T-helper 2 cell treated with Interferon-gamma antibody and Interleukin-4, amounts not matched to agents 100 ng/mL and 5 ng/mL, for 36 hours (primary cell): Measurements from ENCODE around the gene DNAH14. TPM values are rescaled to one million over a fixed set of nuclear protein-coding genes. Genes with fewer than 3 reads are reported as not detected.

Experiments
- intact Hi-C: fragments of 100-400 bp; cut with micrococcal nuclease; formaldehyde crosslinking; loops from one replicate; pipeline ENCODE4 v1.15.1; 2023
- total RNA-seq: library from RNA; stranded (reverse); gene quantifications from 2 replicates; pipeline ENCODE4 v1.2.3, GENCODE V29; 2022

The DNAH14 gene
- total RNA-seq, 1 donor from 2014 or later, result 1.6 TPM

DNA sequence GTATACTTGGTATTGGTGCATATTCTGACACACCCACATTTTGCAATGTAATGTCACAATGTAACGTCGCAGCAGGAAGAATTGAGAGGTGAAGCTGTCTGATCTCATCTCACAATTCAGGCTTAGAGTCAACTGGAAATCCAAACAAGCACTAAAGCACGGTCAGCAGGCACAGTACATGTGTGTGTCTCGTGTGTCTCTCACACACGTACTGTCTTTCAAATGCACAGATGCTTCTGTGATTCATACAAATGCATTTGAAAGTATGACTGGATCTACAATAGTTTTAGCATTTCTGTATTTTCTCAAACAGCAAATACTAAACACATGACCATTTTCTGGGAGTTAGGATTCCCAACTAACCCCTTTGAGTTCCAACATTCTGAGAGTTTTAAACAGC is 471.5 kb downstream of the DNAH14 start:
- intact Hi-C loops, result no loop called here

DNA sequence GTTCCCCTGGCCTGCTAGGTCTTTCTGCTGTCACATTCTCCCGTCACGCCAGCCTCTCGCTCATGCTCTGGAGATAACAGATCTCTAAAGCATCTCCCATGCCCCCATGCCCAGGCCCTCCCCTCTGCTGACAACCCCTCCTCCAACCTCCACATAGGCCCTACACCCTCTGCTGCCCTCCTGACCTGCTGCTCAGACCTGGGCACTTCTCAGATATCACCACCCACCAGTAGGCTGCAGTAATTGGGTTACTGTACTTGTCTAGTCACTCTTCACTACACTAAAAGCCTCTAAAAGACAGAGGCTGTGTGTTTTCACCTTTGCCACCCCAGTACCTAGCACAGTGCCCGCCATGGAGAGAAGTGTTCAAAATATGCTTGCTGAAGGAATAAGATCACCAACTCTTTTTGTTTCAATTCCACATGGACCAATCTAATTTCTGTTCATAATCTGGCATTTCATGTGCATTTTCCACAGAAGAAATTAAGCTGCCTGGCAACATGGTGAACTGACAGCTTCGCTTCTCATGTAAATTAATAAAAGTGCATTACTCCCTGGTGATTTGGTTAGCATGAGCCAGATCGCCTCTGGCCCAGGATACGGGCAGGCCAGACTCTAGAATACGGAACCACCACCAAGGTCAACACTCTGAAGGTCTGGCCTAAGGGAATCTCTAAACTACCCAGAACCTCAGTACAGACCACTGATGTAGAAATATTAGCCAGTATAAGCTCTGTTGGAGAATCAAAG is 477.7 kb downstream of the DNAH14 start:
- intact Hi-C loops, result no loop called here

DNA sequence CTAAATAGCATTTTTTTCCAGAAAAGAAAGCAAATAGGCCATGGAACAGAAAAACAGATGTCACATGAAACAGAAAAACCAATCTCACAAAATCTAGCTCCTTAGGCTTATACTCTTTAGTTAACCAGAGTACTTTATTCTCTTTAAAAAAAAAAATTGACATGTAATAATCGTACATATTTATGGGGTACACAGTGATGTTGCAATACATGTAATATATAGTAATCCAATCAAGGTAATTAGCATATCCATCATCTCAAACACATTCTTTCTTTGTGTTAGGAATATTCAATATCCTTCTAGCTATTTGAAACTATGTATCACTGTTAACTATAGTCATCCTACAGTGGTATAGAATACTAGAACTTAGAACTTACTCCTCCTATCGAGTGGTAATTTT is 478.3 kb downstream of the DNAH14 start:
- intact Hi-C loops, result no loop called here

DNA sequence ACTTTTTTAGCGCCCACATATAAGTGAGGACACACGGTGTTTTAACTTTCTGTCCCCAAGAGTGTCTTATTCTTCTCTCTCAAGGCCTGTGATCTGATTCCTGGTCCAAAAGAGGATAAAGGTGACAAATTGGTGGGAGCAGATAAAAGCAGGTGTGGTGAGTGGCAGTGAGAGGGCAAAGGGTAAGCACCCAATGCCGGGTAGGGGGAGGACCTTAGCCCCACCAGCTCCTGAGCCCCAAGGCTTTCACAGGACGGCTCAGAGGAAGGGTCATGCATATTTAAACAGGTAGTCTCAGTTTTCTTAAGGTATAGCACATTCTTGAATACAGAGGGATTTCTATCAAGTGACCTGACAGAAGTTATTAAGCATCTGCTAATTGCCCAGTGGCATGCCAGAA is 478.8 kb downstream of the DNAH14 start:
- intact Hi-C loops, result no loop called here

DNA sequence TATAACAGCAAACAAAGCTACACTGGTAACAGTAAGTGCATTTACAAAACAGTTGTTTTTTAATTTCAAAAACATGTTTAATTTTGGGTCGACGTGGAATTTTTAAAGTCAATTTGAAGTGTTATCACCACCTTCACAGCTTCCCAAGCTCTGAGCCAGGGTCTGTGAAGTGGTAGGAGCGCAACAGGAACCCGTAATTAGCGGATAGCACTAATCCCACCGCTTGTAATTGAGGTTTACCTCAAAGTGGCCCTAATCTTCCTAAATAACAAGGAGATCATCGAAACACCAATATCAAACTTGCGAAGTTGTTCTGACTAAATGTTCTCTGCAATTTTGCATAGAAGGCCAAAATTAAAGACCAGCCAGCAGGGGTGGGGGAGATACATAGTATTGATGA is 479.6 kb downstream of the DNAH14 start:
- intact Hi-C loops, result no loop called here

DNA sequence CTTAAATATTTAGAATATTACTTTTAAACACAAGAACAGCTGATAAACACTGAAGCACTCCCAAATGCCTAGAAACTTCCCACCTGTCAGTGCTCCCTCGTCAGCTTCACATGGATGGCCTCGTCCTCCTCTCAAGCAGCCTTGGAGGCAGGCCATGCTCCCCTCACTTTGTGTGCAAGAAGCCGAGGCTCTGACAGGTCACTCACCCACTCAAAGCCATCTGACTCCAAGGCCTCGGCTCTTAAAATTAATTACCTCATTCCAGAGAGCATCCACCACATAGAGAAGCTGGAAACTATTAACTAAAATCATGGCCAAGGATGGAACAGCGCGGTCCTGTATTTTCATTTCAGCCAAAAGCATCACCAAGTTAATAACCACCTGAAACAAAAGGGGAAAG is 480.6 kb downstream of the DNAH14 start:
- intact Hi-C loops, result no loop called here

DNA sequence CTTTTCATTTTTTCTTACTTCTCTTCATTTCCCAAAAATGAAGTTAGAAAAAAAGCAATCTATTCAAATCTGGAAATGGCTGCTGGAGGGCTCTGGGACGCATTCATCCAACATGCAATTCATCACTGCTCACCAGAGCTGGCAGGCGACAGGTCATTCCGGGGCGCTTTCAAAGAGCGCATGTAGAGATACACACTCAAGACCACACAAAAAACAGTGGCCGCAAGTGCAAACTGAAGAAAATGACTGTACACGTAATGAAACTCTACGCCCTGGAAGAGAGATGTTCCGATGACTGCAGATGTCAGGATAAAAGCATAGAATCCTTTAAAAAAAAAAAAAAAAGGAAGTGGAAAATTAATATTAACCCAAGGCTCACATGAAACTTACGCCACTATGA is 482.8 kb downstream of the DNAH14 start:
- intact Hi-C loops, result no loop called here

DNA sequence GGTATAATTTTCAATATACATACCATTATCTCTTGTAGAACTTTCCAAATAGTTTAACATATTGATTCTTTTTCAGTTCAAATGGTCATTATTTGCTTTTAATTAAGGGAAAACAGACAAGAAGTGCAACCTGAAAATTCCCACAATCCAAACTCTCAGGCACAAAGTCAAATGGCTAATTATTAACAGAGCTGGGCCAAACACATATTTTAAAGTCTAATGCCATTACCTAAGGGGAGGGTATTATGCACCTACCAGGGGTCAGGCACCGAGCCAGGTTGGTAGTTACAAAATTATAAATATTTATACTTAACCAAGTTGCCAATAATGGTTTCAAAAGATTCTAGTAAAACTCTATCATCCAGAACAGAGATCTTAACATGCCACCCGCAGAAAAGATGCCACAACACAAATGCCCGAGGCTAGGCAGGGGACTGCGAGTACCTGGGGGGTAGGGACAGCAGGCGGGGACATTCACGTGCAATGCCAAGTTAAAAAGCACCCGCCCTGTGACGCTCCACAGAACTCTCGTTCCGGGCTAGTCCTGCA is 483.4 kb downstream of the DNAH14 start:
- intact Hi-C loops, result no loop called here

DNA sequence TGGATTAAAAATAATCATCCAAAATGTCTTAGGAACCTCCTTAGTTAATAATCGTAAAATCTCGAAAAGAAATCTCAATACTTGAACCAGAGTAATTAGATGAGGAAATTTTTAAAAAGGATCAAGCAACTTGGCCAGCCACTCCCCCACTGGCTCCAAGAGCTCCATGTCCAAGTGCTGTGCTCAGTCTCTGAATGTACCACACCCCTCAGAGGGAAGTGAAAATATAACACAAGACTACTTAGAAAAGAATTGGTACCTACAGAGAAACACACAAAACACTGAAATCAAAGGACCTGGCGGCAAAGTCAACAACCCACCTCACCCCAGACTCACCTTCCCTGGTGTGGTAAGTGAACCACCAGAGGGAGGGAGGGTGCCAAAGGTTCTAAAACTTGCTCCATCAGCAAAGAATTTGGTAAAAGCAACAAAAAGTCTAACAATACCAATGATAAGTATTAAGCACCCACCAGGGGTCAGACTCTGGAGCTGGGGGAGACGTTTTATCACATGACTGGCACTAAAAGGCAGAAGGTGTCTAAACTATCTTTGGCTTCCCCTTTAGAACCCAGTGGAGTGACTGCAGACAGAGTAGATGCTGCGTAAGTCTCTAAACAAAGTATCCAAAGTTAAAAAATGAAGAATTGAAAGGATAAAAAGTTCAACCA is 484.4 kb downstream of the DNAH14 start:
- intact Hi-C loops, result no loop called here

DNA sequence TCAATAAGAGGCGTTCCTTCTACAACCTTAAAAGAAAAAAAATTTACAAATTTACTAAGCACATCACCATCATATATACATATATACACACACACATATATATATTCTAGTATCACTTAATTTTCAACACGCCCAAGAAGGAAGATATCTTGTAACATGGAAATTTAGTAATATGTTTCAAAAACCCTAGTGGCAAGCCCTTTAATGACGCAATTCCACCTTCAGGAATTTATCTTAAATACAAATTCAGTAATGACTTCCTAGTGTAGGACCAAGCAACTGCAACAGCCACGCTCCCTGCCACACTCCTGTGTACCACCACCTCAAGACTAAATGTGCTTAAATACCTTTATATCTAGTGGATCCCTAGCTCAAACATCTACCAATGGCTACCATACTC is 485.8 kb downstream of the DNAH14 start:
- intact Hi-C loops, result no loop called here

DNA sequence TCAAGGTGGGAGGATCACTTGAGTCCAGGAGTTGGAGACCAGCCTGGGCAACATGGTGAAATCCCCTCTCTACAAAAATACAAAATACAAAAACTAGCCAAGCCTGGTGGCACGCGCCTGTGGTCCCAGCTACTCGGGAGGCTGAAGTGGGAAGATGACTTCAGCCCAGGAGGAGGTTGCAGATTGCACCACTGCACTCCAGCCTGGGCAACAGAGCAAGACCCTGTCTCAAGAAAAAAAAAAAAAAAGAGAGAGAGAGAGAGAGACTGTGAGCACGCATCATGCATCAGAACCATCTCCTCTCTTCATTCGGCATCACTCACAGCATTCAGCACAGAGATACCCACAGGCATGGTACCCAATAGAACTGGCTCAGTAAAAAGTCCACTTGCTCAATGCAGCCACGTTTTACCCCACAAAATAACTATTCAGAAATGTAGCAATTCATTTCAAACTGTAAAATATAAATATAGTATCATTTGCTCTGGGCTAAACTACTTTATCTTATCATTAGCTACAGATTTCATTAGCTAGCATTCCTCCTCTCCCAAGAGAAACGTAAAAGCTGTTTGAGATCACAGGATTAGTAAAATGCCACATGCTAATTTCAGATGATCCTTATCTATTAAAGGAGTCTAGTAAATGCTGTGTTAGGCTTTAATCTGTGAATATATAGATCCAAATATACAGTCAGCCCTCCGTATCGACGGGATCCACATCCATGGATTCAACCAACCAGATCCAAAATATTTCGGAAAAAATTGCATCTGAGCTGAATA is 486.7 kb downstream of the DNAH14 start:
- intact Hi-C loops, result no loop called here

DNA sequence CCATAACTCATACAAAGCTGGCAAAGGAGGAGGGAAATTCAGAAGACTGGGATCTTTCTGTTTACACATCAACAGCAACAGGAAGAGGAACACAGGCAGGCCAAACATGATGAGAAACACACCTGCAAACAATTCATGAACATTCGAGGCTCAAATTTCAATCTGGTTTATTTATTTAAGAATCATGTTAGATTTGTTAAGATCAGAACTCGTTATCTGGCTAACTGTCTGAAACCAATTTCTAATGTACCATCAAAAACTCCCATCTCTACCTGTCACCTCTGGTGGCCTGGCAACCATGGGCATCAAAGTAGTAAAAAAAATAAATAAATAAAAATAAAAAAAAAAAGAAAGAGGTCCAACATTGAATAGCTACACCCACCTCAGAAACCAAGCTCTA is 488.6 kb downstream of the DNAH14 start:
- intact Hi-C loops, result no loop called here

DNA sequence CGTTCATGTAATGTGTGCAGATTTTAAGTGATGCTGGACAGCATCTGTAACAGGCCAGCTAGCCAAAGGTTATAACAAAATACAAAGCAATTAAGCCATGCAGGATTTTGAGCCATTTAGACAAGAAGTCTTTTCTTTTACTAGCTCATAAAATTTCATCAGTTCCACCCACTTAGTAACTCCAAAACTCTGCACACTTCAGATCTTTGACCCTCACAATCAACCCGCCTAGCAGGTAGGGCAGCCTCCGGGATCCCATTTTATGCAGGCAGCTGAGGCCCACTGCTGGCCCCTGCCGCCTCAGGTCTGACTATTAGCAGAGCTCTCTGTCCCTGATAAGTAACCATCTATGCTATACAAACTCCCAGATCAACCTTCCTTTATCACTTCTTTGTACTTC is 489.1 kb downstream of the DNAH14 start:
- intact Hi-C loops, result no loop called here

DNA sequence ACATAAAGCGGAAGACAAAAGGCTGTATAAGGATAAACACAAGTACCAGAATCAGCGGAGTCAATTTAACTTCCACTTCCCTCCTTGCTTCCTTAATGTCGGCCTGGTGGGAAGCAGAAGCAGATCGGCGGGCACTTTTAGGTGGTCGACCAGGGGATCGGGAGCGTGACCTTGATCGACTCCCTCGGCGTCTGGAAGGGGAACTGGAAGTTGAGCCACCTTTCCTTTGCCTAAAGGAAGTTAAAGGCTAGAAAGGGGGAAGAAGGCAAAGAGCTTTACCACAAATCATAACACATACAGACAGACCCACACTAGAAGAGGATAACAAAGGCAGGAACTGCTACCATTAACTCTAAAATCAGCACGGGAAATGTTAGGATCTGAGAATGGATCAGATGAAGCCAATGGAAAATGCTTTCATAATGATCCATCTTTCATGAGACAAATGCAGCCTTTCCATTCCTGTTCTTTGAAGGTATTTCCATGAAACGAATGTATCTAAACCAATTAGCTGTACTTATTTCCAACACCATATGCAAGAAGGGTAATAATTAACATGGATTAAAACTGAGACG is 492.6 kb downstream of the DNAH14 start:
- intact Hi-C loops, result loop anchor here (10.0 kb wide), 2 partner anchors 917 to 1283 kb away; no protein-coding TSS in a partner anchor

DNA sequence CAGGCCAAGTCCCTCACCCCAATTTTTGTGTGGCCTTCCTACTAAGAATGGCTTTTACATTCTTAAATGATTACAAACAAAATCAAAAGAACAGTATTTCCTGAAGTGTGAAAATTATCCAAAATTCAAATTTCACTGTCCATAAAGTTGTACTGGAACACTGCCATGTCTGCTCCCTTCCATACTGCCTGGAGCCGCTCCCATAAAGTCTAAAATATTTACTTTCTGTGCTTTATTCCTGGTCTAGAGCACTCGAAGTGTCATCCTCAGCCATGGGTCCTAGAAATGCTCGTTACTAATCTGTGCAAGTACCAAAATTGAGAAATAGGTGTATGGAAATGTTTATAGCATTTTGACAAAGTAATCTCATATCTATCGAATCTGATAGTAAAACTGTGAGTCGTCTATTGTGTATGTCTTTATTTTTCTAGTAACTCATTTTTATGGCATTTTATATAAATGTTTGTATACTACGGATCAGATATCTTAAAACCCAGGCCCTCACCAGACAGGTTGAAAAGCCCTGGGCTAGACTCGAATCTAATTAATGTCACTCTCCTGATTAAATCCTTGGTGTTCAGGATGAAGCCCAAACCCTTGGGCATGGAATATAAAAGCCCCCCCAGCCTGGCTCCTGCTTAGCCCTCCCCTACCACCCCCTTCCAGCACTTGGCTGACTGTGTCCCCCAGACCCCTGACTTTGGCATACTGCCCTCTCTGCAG is 493.5 kb downstream of the DNAH14 start:
- intact Hi-C loops, result loop anchor here (10.0 kb wide), 2 partner anchors 918 to 1282 kb away; no protein-coding TSS in a partner anchor

DNA sequence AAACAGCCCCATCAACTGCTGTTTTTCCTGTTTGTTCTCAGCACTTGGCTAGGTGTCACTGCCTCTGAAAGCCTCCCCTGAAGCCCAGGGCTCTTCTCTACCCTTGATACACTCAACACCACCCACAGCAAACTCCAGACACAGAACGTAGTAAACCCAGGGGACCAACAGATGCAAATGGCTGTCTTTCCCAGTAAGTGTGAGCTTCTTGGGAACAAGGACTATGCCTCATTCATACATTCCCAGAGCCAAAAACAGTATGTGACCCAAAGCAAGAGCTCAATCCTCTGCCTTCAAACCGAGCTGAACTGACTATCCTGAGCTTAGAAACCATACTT is 494.0 kb downstream of the DNAH14 start:
- intact Hi-C loops, result loop anchor here (10.0 kb wide), 2 partner anchors 919 to 1281 kb away; no protein-coding TSS in a partner anchor

DNA sequence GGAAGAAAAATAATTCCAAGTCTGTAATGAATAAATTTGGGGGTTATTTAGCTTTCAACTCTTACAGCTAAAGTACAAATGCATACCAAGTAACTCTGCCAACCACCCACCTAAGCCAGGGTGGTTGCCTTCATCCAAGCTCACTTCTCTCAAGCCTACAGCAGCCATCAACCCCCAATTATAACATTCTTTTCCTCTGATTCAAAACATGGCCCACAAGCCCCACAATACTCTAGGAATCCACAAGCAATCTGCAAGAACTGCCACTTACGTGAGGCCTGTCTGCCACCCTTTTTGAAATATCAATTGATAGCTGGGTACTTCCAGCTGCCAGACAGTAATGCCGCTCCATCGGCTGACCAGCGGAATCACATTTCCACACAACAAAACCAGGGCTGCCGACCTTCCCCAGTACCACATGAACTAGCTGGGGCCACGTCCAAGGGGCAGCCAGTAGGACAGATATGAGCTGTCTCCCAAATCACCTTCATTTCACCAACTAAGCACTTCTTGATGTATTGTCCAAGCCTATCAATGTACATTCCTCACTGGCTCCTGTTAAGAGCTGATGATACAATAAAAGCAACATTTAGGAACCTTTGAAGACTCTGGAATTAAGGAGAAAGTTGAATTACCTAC is 495.2 kb downstream of the DNAH14 start:
- intact Hi-C loops, result loop anchor here (5.0 to 10.0 kb wide), 7 partner anchors 353 to 1280 kb away; partner anchors contain the start of genes H3-3A, PYCR2, SDE2 and SRP9

DNA sequence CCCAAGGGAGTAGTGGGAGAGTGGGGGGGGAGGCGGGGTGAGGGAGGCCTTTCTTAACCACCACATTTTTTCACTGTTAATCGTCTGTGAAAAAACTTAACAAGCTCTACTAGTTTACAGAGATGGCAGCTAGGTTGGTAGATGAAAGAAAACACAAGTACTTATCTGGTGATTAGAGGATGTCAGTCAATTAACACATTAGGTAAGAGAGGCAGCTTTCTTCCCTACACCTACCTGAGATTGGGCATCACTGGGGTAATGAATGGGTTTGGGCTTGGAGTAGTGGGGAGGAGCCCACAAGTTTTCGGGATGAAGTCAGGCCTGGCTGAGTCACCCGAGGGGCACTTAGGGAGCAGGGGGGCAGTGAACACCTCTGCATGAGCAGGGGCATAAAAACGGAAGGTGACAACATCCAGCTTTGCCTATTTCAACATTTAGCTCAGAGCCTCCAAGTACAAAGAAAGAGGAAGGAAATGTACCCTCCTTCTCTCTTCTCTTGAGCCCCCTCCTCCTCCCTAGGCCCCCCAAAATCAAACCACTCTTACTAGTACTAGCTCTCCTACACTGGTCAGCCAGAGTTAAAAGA is 495.8 kb downstream of the DNAH14 start:
- intact Hi-C loops, result loop anchor here (5.0 to 10.0 kb wide), 7 partner anchors 352 to 1280 kb away; partner anchors contain the start of genes H3-3A, PYCR2, SDE2 and SRP9

DNA sequence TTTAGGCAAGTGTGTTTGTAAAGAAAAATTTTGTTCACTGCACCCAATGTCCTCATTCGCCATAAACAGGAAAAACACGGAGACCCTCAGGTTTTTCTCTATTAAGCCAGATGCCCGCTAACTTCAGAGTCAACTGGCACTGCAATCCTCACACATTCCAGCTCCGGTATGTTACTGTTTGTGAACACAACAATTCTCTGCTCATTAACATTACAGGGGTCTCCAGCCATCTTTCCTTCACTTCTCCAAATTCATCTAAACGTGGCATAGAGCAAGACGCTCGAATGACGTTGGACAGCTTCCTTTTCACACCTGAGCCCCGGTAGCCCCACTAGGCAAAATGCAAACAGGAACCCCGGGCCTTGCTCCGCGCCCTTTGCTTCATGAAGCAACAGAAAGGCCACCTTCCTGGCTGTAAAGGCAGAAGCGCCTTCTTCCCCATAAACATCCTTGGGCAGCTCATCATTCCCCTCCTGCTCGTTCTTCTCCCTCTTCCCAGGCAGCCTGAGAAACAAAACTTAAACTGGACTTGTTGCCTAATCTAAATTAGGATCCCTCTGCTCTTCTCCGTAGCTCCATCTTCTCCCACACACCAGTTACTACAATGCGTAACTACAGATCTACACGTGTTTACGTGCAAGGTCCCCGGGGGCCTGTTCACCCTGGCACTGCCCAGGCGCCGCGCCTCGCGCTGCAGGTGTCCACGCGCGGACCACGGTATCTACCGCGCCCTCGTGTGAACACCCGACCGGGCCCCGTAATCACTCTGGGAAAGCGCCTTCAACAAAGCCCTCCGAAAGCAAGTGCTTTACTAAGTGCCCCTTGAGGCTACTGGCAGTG is 497.1 kb downstream of the DNAH14 start:
- intact Hi-C loops, result loop anchor here (1.0 to 10.0 kb wide), 9 partner anchors 19 to 1278 kb away; partner anchors contain the start of genes H3-3A, PYCR2, SDE2 and SRP9
